Stimulated activated CD4-positive, alpha-beta T cell treated with anti-CD3 and anti-CD28 coated beads, Interleukin-2, amount 100 ng/mL, for 4 hours (primary cell): ENCODE measurements around the gene BICD2.
"Not testable (repeated sequence)": the region's sequence is repeated elsewhere in the genome, so short reads cannot be mapped to it uniquely, and the experiment has no call there.

ENCODE experiments used
- DNase-seq: peaks from one replicate; pipeline ENCODE4 v3.0.0-alpha.2; 2020; ENCODE audit warnings: low read depth

BICD2 gene

DNA sequence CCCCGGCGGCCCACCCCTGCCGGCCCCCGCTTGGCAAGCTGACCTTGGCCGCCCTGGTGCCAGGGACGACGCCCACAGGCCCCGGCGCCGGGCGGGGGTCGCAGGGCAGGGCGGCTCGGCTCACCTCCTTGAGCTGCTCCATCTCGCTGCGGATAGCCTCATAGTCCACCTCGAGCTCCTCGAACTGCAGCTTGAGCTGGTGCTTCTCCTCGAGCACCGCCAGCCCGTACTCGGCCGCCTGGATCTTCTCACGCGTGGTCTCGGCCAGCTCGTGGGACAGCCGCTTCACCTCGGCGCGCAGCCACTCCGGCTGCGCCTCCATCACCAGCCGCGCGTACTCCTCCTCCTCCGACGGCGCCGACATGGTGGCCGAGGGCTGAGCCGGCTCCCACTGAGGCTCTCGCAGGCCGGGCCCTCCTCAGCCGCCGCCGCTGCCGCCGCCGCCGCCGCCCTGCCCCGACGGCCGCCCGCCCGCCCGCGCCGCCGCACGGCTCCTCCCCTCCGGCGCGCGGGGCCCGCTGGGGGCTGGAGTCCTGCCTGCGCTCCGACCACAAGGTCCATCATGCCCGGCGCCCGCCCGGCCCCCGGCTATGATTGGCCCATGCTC lies at the start of gene BICD2:
TSS of gene BICD2 (minus strand) at position 453 of the 607 bp plus-strand sequence. CDS start at position 364, 89 bp downstream.
- DNase-seq, result no peak

DNA sequence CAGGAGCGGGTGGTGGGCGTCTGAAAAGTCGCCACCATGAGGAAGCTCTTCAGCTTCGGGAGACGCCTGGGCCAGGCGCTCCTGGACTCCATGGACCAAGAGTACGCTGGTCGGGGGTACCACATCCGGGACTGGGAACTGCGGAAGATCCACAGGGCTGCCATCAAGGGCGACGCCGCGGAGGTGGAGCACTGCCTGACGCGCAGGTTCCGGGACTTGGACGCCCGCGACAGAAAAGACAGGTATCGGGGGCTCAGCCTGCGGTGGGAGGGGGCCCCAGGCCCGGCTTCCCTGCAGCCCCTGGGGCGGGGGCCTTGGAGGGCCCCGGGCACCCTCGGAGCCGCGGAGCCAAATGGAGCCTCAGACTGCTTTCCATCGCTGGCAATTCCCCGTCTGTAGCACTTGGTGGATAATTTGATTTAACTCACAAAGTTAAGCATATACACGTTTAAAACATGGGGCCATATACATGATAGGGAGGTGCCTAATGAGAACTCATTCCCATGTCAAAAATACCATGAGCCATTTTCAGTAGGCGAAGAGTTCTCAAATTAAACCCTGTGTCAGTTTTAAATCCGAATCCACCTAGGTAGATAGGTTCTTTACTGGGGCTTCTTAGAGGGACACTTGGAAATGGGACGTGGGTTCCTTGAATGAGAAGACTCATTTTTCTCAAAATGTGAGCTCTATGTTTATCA lies 45.1 kb upstream of the BICD2 start:
- DNase-seq, result not testable (repeated sequence)

DNA sequence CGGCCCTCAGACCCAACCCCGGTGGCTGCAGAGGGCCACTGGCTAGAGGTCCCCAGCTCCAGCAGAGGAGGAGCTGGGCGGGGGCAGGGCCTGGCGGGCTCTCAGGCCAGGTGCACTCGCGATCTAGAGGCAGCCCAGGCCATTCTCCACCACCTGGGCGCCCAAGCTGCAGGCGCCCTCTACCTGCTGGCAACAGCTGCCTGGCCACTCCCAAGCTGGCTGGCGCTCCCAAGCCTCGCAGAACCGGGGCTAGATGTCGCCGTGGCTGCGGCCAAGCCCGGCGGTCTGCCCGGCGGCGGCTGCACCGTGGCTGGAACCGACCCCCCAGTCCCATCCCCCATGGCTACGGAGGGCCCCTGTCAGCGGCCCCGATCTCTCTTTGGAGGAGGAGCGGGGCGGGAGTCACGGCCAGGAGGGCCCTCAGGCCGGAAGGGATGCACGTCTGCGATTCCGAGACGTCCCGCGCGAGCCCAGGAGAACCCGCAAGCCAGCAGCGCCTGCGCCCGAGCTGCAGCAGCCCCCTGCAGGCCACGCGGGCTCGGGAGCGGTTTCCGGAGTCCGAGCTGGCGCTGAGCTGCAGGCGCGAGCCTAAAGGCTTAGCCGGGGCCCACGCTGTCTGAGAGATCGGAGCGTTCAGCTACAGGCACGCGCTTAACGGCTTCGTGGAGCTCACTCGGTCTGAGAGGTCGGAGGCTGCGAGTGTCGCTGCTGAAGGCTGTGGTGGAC lies 44.3 kb upstream of the BICD2 start:
- DNase-seq, result no peak

DNA sequence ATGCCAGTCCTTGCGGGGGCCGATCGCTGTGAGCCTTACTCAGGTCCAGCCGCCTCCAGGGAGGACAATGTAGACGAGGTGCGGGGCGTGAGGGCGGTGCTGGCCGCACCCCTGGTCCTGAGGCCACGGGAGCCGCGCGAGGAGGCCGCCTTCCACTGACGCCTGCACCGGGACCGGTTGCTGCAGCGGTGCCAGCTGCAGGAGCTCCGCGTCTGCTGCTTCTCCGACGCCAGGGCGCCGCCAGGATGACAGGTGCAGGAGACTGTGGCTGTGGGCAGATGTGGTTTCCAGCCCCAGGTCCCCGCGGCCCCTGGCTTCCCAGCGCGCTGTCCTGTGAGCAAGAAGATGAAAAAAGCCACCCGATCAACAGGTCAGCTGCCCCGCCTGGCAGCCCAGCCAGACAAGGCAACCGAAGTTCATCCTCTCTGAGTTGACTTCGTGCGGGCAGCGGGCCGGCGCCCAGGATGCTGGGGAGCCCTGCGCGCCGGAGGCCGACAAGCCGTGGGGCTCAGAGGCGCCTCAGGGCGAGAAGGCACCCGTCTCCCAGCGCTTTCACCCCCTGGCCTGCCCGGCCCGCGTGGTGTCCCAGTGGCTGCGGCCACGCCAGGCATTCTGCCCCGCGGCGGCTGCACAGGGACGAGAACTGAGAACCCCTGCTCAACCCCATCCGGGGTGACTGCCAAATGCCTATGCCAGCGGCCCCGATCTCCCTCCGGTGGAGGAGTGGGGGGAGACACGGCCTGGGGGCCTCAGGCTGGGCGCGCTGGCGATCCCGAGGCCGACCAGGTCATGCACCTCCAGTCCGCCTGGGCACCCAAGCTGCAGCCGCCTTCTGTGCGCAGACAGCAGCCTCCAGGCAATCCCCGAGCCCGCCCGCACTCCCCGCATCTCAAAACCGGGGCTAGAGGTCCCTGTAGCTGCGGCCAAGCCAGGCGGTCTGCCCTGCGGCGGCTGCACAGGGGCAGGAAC lies 43.4 kb upstream of the BICD2 start:
- no peak for DNase-seq

DNA sequence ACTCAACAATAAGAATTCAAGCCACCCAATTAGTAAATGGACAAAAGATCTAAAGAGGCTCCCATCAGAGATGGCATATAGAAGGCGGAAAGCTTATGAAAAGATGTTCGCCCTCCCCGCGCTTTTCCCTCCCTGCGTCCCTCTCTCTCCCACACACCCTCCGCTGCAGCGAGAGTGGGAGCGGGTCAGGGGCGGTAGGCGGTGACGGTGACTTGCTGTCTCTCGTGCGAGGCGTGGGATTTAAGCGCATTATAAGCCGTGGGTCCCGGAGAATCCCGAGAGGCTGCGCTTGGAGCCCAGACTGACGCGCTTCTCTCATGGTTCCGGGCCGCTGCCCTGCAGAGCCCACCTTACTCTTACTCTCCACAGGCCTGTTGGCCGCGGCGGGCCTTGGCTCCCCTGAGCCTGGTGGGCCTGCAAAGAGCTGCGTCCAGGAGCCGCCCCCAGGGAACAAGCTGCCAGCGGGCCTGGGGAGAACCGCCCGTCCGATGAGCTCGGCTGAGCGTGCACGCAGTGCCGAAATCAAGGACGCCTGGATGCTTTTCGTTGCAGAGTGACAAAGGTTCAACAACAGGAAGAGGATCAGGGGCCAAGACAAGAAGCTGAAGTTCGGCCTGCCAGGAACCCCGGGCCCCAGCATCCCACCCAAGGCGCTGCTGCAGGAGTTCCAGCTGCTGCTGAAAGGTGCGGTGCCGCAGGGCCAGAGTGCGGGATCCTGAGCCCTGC lies 42.6 kb upstream of the BICD2 start:
- DNase-seq, result no peak

DNA sequence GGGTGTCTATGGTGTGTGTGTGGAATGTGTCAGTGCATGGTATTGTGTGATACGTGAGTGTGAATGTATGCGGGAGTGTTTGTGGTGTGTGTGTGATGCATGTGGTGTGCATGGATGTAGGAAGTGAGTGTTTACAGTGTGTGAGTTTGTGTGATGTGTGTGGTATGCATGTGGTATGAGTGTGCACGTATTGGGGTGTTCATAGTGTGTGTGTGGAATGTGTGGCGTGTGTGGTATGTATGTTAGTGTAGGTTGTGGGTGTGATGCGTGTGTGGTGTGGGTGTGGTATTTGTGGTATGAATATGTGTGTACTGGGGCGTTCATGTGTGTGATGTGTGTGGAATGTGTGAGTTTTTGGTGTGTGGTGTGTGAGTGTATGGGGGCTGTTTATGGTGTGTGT lies 40.1 kb upstream of the BICD2 start:
- DNase-seq, result no peak

DNA sequence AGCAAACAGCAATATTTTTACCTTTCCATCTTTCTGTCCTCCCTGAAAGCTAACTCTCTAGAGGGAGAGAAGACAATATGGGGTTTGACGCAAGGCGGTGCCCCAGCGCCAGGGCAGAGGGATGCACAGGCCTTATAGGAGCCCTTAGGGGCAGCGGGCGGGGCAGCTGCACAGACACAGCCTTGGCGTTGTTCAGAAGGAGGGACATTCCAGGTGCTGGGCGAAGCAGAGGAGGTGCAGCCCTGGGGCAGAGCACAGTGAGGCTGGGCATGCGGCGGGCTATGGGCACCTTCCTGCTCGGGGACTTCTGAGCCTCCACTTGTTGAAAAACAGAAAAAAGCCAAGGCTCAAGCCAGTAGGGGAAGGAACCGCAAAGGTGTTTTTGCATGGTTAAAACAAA lies 33.7 kb upstream of the BICD2 start:
- DNase-seq, result no peak

DNA sequence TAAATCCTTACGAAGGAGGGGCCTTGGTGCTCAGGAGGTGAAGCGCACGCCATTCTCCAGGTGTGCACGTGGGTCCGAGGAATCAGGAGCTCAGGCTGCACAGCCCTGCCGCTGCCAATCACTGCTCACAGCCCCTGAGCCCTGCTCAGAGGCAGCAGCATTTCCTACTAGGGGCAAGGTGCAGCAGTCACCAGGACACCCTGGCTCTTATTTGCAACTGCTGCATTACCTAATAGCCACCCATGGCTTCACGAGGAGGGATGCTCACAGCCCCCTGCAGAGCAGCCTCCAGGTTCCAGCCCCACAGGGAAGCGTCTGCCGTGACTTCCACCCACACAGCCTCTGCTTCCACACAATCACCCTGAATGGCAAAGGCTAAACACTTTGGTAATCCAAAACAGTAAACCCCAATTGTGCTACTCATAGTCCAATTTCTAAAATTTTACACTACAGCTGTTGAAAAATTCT lies 31.7 kb upstream of the BICD2 start:
- DNase-seq, result not testable (repeated sequence)

DNA sequence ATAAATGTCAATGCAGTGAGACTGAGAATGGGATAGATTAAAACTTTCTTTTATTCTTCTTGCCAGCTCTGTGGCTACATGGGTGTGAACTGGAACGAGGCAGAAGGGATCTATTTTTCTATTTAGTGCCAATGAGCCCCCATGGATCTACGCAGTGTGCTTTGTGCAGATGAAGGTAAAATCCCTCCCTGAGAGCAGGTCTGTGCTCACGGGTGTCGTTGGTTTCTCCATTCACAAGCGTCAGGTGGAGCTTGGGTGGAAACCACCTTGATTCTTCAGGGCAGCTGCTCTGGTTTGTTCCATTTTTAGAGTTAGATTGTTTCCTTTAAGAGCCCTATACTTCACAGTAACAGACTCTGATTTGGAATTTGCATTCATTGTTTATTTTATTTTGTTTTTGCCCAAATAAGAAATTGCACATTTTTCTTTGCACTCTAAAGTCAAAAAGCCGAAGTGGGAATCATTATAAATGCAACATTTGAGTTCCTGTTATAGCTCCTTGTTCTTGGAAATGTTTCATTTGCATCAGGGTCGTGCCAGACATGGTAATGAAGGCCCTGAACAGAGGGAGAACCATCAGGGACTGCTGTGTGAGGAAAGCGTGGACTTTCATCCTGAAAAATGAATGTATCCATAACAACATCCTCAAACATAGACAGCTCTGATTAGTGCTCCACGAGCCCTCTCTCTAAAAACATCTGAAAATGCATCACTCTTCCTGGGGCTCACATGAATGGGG lies 31.1 kb upstream of the BICD2 start:
- DNase-seq, result no peak

DNA sequence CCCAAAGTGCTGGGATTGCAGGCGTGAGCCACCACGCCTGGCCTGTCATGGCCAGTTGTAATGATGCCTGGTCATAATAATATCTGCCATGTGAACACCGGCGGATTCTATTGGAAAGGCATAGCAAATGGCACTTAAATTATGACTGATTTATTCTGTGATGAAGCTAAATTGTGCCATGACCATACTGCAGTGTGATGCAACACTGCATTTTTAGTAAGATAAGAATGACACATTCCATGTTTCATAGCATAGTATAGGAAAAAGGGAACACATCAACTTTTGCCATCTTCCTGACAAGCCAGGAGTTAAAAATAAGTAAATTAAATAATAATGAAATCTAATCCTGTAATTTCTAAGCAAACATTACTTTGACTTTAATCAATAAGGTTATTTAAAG lies 30.4 kb upstream of the BICD2 start:
- no peak for DNase-seq

DNA sequence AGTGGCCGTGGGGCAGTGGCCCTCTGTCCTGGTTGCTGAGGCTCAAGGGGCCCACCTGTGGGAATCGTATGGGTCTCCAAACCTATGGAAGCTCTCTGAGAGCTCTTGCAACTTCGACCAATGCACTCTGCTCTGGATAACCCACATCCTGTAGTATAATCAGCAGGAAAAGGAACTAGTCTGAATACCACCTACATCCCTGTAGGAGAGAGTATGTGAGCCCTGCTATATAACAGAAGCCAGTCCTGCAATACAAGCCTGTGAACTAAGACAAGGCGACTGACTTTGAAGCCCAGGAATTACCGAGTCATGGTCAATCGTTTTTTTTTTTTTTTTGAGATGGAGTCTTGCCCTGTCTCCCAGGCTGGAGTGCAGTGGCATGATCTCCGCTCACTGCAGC lies 29.8 kb upstream of the BICD2 start:
- DNase-seq, result no peak

DNA sequence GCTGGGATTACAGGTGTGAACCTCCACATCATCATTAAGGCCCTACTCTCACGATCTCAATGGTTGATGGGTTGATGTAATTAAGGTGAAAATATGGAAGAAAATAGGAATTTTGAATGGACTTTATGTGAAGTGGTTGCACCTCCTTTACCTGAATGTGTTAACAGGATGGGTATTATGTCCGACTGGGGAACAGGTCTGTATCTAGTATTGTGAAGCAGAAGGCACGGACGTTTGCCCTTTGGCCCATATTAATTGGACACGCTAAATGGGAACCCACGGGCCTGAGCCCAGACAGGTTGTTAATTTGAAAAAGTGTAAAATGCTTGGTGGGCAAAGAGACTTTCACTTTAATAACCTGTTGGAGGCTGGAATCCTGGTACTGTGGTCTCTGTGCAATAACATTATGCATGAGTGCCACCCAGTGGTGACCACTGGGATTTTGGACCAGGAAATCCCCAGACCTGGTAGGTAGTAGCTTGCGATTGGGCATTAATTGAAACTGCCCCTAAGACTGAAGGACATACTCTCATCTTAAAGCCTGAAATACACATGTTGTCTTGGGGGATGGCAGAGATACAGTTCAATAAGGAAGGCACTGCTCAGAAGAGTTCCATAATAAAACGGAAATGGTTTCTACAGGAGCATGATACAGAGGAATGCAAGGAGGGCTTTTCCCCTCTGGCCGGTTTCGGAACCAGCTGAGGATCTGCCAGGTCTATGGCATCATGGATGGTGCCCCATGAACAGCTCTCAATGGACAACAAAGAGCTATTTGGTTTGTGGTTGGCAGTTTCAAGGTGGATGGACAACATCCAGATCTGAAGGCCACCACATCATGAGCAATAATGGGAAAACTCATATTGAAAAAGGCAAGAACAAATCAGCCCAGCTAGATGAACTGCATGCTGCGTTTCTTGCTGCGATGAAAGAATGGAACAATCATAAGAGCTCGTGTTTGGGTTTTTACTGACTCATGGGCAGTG lies 26.2 kb upstream of the BICD2 start:
- DNase-seq, result peak; percentile 58

DNA sequence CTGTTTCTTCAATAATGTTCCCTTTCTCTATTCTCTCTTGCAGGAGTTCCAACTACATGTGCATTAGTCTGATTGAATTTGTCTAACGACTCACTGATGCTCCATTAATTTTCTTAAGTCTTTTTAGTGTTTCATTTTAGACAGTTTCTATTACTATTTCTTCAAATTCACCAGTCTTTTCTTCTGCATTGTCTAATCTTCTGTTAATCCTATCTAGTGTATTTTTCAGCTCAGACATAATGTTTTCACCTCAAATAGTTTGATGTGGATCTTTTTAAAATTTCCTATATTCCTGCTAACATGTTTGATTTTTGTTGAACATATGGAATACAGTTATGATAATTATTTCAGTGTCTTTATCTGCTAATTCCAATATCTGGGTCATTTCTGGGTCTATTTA lies 21.7 kb upstream of the BICD2 start:
- DNase-seq, result no peak

DNA sequence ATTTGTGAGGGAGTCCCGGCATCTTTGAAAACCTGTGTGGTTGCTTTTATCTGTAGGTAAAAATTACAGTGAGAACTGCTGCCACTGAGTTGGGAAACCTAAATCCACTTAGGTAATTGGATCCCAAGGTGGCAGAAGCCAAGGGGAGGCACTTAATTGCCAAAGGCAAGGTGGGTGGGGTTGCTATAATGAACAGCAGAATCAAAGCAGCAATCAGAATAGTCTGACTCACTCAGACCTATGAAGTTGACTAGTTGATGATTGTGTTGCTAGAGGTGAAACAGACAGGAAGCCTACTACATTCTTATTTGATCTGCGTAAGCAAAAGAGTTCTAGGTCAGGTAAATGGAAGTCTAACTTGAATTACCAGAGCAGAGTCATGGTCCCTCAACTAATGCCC lies 17.3 kb upstream of the BICD2 start:
- DNase-seq, result no peak

DNA sequence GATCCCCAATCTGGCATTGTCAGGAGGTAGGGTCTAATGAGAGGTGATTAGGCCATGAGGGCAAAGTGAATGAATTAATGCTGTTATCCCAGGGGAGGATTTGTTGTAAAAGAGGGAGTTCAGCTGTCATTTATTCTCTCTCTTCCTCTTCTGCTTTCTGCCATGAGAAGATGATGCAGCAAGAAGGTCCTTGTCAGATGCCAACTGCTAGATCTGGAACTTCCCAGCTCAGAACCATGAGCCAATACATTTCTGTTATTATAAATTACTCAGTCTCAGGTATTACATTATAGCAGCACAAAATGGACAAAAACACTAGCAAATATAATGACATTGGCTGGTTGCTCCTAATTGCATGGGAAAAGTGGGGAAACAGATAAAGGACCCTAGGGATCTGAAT lies 15.6 kb upstream of the BICD2 start:
- no peak for DNase-seq

DNA sequence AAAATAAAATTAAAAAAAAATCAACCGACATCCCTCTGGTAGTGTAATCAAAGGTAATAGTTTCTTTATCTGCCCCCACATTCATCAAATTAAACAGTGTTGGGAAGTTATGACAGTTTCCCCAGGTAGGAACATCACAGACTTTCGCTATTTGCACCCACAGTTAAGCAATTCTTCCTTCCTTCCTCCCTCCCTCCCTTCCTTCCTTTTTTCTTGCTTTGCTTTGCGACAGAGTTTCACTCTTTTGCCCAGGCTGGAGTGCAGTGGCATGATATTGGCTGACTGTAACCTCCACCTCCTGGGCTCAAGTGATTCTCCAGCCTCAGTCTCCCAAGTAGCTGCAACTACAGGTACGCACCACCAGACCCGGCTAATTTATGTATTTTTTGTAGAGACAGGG lies 10.8 kb upstream of the BICD2 start:
- DNase-seq, result no peak

DNA sequence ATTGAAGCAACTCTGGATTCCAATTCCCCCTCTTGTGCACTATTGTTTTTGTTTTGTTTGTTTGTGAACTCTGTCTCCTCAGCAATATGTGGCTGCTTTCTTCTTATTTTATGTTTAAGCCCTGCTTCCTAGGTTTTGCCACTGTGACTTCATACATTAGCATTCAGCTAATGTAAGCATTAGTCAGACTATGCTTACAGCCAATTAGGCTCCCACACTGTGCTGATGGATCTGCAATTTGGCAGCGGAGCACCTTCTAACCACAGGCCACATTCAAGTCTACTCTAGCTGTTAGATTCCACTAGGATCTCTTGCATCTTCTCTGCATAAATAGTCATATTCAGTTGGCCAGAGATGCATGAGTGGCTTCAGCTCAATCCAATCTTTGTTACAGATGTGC lies 9.6 kb upstream of the BICD2 start:
- DNase-seq, result no peak

DNA sequence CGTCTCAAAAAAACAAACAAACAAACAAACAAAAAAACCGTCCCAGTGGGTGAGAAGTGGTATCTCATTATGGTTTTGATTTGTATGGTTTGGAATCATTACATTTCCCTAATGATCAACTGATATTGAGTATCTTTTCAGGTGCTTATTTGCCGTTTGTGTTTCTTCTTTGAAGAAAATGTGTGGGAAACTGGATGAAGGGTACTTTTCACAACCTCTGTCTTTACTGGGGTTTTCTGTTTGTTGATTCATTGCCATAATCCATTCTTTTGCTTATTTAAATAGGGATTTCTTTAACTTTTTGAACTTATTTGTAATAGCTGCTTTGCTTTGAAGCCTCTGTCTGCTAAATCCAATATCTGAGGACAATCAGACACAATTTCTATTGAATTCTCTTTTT lies 9.2 kb upstream of the BICD2 start:
- no peak for DNase-seq

DNA sequence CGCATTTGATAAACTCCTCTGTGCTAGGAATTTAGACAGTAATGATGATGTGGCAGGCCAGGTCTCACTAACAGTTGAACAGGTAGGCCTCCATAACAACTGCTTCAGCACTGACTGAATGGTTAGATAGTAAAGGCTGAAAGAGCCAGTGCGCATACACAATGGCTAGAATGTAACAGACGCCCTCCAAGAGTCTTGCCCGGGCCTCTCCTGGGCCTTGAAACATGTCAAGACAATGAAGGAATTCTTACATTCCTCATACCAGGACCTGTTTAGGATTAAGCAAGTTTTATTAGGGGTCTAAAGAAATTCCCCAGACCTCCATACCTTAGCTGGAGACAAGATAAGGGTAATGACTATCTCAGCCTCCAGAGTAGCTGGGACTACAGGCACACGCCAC lies 6.7 kb upstream of the BICD2 start:
- DNase-seq, result no peak
